Measurements from ENCODE around the gene AIFM1.

AIFM1 gene

DNA sequence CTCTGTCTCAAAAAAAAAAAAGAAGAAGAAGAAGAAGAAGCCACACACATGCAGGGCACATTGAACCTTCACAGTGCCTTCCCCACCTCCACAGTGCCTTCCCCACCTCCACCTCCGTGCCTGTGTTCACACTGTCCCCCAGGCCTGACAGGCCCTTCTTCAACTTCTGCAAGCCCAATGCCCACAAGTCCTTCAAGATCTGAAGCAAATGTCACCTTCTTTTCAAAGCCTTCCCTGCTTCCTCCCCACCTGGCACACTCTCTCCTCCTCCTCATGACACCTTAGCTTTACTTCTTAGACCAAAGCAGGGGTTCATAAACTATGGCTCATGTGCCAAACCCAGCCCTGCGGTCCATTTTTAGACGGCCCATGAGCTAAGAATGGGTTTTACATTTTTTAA is 75.3 kb downstream of the AIFM1 start:
- DNase-seq = no peak

DNA sequence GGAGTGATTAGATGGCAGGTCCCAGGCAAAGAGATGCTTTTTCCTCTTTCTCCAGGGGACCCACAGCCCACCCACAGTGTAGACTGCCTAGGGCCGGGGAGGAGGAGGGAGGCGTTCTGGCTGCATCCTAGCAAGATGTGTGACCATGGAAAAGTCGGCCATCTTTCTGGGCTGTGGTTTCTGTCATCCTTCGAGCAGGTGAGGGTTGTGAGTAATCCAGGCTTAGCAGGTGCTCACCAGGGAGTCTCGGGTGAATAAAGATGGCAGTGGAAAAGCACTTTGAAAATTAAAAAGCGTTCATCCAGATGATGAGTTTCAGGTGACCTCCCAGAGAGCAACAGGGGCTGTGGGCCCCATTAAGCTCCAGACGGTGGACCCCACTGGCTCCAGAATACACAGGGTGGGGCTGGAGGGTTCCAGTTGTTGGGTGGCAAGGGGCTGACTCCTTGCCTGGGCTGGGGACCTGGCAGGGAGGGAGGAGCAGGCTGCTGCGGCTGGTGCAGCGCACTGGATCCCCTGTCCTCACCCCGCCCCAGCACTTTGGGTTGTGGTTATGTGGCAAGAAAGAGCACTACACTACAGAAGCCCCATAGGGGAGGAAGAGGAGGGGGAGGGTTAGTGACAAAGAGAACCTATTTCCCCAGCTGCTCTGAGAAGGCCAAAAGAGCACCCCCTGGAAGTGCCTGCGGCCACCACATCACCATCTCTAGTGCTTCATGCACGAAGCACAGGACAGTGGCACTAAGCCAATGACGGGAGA is 79.0 kb downstream of the AIFM1 start:
- peak; percentile 77 for DNase-seq

DNA sequence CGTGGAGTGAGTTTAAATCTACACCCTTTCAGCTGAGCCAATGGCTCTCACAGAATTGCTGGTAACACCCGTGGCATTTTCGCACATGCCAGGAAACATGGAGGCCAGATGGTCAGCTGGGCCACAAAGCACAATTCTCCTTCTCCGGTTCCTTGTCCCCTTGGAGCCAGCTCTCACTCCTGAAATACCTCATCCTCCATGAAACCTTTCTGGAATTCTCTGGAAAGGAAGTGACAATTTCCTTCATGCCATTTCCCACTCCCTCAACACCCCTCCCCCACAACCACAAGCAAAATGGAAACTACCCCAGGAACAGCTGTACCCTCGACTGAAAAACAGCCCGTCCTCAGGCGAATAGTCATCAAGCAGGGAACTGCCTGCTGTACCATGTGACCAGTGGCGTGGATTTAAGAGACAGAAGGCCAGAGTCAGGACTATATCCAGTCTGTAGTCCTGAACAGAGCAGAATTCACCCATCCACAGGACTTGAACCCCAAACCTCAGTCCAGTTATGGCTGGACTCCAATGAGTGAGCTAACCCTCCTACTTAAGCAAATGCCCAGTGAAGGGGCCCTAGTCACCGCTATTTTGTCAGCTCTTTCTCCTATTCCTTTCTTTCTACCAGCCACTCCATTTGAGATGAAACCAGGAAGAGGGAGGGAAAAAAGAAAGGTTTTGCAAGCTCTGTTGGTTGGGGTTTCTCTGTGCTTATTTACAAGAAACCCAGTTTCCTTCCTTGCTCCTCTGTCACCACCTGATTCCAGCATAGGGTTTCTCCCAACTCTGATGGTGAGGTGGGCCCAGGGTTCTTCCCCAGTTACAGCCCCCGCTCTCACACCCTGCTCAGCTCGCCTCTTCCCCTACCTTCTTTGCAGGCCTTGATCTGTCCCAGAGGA is 79.8 kb downstream of the AIFM1 start:
- DNase-seq = no peak

GRCh38 chrX:130084631-130085237 is 80.9 kb downstream of the AIFM1 start:
- no peak for DNase-seq

GRCh38 chrX:130083656-130084382 is 81.8 kb downstream of the AIFM1 start:
- no peak for DNase-seq

- DNase-seq = no peak
Observed at GRCh38 chrX:130083107-130083490, 82.5 kb downstream of the AIFM1 start.

DNA sequence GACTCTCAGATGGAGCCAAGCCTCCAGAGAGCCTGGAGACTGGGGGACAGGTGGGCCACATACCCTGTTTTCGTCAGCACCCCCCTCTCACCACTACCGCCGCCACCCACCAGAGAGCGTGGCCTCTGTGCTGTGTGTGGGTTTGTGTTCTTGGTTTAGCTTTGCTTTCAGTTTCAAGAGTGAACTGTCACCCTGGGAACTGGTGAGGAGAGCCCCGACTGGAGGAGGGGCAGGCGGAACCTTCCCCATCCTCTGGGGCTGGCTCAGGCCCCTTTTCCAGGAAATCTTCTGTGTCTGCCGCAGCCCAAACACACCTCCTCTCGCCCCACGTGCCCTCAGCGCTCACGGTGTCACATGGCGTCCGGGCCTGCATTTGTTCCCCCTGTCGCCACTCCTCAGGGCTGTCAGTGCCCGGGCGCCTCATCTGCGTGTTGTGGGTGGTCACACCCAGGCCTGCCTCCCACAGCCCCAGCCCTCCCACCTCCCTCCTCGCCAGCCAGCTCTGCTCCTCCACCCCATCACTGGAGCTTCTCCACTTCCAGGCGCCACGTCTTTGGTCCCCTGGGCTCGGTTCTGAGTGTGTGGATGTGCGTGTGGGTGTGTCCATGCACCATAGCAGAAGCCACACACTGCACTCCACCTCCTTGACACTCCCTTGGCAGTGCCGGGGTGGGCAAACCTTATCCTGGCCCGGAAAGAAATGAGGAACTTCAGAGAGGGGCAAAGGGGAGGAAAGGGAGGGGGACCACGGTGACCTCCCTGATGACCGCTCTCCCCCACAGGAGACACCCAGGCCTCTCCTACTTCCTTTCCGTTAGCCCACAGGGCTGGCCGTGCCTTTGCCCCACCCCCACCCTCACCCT is 83.2 kb downstream of the AIFM1 start:
- peak; percentile 85 for DNase-seq

- no peak for DNase-seq
Observed at GRCh38 chrX:130081421-130082045, 84.1 kb downstream of the AIFM1 start.

DNA sequence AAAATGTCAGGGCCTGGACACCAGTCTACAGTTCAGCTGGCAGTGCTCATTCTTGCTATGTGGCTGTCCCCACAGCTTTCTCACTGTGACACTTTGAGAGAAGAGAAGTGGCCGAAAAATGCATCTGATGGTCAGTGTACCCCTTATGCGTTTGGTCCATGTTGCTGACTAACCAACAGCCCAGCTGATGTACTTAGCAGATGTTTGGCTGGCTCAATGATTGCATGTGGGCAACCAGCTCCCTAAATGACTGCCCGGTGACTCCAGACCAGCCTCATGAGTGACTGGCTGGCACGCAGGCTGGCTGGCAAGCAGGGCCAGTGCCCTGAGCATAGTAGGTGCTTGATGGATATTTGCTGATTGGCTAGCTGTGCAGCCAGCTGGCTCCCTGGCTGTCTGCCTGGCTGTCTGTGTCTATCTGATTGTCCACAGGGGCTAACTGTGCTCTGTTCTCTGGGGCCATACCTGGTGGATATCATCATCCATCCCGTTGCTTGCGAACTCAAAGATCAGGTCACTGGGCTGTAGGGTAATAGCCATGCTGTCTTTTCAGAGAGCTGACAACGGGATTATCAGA is 84.8 kb downstream of the AIFM1 start:
- no peak for DNase-seq

- peak; percentile 57 for DNase-seq
Observed at GRCh38 chrX:130079824-130080406, 85.7 kb downstream of the AIFM1 start.
